NCI-H1105 (cell line): Measurements from ENCODE around the gene C19orf85.

ENCODE experiments used
- DNase-seq: peaks from one replicate; lab custom pipeline; 2025; lab: John Stamatoyannopoulos, UW

The C19orf85 gene

GRCh38 chr19:55477905-55478304, 13.4 kb upstream of the C19orf85 start:
- no peak for DNase-seq

GRCh38 chr19:55476100-55476775, 11.7 kb upstream of the C19orf85 start, which contains the start of gene ZNF628:
Gene ZNF628 (plus strand): TSS chr19:55476617. CDS start chr19:55479911, 3,294 bp downstream.
- peak; percentile 99 for DNase-seq

GRCh38 chr19:55474269-55475265, 10.0 kb upstream of the C19orf85 start:
- no peak for DNase-seq

- no peak for DNase-seq
Observed at GRCh38 chr19:55473225-55474012, 8.9 kb upstream of the C19orf85 start.

- no peak for DNase-seq
Observed at GRCh38 chr19:55472463-55472862, 7.9 kb upstream of the C19orf85 start.

- no peak for DNase-seq
Observed at GRCh38 chr19:55471266-55471665, 6.7 kb upstream of the C19orf85 start.

- no peak for DNase-seq
Observed at GRCh38 chr19:55468054-55468393, 3.5 kb upstream of the C19orf85 start.

- DNase-seq, result no peak
Observed at GRCh38 chr19:55467236-55468053, 2.9 kb upstream of the C19orf85 start.

- no peak for DNase-seq
Observed at GRCh38 chr19:55466241-55466614, 1.7 kb upstream of the C19orf85 start.

- DNase-seq, result no peak
Observed at GRCh38 chr19:55465460-55466240, 1.1 kb upstream of the C19orf85 start.

GRCh38 chr19:55464039-55464661, 401 bp downstream of the C19orf85 start:
- no peak for DNase-seq

GRCh38 chr19:55463583-55464031, 944 bp downstream of the C19orf85 start:
- no peak for DNase-seq

GRCh38 chr19:55462722-55463121, 1.8 kb downstream of the C19orf85 start:
- DNase-seq, result no peak

- DNase-seq, result no peak
Observed at GRCh38 chr19:55461974-55462626, 2.5 kb downstream of the C19orf85 start.

- DNase-seq, result peak; percentile 100
Observed at GRCh38 chr19:55461259-55461973, 3.1 kb downstream of the C19orf85 start, which contains the start of gene ISOC2. Gene ISOC2 (minus strand): TSS chr19:55461642. CDS start chr19:55456486, 5,156 bp downstream.

GRCh38 chr19:55460670-55461258, 3.8 kb downstream of the C19orf85 start:
- DNase-seq, result no peak

GRCh38 chr19:55459950-55460657, 4.4 kb downstream of the C19orf85 start:
- no peak for DNase-seq

GRCh38 chr19:55459551-55459949, 5.0 kb downstream of the C19orf85 start:
- no peak for DNase-seq
